HS-5 (cell line): ENCODE data around the gene C8B.

ENCODE experiments used
- DNase-seq: peaks from one replicate; pipeline ENCODE4 v3.0.0-alpha.2; 2012; ENCODE audit warnings: low read depth

The C8B gene

DNA sequence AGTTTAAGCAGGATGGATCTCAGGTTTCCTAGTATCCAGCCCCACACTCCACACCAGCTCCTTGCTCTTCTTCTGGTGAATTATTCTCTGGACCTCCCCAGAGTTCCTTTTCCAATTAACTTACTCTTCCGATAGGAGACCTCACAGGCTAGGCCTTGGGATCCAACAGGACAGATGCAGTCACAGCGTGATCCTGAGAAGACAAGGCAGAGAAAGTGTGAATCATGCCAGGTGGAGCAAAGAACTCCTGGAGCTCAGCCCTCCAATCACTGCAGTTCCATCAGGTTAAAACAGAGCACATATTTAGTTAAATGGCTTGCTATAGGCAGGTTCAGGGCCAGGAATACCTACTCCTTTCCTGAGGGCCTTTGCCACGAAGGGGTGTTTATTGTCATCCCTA, 34.1 kb downstream of the C8B start:
- no peak for DNase-seq

DNA sequence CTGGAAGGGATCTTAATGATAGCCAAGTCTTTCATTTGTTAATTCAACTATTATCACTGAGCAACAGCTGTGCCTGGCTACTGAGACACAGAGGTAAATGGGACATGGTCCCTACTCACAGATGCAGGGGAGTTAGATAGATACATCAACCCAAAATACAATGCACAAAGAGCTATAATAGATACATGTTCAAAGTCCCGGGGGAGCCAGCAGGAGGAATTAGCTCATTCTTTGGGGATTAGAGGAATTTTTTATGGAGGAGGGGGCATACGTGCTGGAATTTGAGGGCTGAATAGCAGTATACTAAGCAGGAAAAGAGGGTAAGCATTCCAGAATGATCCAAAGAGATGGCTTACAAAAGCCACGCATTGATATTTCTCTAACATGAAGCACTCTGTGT, 34.6 kb downstream of the C8B start:
- DNase-seq, result no peak

DNA sequence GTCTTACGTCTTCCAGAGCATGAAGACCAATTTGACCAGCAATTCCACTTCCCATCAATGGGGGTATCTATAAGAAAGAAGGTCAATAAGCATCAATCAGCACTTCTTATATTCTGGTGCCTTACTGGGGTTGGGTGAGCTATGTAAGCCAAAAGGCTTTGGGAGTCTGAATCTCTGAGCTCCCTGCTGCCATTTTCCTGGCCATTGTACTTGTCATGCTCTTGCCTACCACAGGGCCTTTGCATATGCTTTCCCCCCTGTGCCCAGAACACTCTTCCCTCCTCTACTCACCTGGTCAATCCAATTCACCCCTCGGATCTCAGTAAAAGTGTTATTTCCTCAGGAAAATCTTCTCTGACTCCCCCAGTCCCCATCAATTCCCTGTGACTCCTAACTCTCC, 36.3 kb downstream of the C8B start:
- DNase-seq, result no peak

DNA sequence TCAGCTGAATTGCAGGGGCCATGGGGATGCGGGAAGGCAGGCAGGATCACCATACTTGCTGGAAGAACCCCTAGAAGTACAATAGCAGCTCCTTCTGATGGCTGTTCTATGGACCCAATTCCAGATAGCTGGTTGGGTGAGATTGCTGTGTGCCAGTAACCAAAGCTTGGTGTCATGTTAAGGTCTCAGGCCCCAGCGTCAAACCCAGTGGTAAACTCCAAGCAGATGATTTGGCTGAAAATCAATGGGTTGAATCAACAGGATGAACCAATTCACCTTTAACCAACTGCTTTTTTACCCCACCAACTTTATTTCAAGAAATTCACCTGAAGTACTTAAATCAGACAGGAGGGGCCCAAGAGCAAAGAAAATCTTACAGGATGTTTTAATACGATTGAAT, 37.8 kb downstream of the C8B start:
- DNase-seq, result no peak

DNA sequence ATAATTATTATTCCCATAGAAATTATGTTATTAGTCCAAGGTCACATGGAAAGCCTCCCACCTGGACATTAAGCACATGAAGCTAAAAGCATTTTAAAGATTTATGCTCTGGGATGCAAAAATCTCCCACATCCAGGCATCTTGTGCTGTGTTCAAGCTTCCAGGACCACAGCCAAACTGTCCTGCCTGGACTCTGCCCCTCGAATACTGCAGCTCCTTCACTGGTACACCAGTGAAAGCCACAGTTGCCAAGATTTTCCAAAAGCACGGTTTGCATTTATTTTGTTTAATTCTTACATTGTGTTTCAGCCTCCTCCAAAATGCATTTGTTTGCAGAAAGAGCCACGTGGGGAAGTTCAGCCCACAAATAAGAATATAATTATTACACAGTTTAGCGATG, 38.6 kb downstream of the C8B start:
- DNase-seq, result no peak

DNA sequence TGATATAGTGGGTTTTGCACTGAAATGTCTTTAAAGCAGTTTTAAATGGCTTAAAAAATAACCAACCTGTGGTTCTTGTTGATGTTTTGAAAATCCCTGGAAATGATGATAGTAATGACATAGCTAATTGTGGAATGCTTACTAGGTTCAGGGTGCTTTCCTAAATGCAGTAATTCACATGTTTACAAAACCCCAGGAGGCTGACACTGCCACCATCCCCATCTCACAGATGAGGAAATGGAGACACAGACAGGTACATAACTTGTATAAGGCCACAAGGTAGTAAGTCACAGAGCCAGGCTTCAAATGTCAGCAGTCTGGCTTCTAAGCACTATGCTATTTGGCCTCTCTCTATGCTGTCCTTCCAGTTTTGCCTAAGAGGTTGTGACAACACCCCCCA, 40.6 kb downstream of the C8B start:
- no peak for DNase-seq

DNA sequence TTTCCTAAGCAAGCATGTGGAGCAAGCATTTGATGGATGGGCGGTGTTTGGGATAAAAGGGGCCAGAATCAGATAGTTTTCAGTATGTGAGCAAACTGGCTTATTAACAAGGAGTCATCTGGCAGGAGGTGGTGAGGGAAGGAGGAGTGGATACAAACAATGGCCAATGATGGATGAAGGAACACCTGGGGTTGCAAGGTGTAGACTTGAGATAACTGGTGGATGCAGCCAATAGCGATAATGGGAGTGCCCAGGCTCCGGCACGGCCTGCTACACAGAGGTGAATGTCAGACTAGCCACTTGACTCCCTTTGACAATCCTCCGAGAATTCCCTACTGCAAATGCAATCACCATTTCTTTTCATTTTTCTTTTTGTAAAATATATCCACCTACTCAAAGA, 41.7 kb downstream of the C8B start:
- no peak for DNase-seq

DNA sequence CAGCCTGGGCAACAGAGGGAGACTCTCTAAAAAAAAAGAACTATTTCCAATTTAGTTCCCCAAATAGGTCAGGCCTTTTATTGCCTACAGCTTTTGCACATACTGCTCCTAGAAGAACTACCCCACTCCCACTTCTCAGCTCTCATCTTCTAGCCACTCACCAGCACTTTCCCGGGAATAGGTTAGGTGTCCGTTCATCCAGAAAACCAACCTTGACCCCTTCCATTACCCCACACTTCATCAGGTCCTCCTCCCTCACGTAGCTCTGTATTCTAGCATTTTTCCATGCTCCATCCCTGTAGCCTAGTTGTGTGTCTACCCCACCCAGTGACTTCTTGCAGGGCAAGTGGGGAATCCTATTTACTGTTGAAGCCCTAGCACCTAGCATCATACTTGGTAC, 42.6 kb downstream of the C8B start:
- no peak for DNase-seq

DNA sequence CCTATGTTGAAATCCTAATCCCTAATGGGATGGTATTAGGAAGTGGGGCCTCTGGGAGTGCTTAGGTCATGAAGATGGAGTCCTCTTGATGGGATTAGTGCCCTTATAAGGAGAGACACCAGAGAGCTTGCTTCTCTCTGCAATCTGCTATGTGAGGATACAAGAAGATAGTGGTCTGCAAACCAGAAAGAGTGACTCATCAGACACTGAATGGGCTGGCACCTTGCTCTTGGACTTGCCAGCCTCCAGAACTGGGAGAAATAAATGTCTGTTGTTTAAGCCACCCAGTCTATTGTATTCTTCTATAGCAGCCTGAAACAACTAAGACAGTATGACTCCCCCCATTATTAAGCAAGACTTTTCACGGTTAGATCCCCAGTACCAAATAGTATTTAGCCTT, 43.3 kb downstream of the C8B start:
- DNase-seq, result no peak

DNA sequence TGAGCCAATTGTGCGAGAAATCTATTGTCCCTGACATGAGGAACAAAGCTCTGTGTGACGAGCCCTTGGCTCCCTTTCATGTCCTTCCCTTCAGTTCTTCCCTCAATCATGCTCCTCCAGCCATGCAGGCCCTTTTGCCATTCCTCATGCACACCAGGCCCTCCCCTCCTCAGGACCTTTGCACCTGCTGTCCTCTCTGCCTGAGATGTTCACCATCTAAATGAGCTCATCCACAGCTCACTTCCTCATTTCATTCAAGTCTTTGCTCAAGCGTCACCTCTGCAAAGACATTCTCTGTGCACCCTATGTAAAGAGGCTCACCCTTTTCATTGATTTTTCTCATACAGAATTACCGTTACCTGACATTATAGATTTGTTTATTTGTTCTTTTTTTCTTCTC, 43.7 kb downstream of the C8B start:
- DNase-seq, result no peak

DNA sequence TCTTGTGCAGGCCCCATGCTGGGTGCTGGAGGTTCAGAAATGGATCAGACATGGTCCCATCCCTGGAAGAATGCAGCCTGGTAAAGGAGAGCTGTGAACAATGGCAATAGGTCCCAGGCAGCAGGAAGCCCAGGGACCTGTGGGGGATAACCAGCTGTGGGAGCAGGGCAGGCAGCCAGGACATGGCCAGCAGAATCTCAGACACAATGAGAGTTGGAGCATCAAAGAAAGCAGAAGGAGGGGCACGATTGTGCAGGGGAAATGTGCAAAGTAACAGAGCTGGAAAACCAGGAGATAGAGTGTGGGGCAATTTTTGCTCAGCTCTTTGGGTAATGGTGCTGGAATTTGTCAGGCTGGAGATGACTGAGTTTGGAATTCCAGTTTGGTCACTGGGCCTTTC, 44.3 kb downstream of the C8B start:
- no peak for DNase-seq

DNA sequence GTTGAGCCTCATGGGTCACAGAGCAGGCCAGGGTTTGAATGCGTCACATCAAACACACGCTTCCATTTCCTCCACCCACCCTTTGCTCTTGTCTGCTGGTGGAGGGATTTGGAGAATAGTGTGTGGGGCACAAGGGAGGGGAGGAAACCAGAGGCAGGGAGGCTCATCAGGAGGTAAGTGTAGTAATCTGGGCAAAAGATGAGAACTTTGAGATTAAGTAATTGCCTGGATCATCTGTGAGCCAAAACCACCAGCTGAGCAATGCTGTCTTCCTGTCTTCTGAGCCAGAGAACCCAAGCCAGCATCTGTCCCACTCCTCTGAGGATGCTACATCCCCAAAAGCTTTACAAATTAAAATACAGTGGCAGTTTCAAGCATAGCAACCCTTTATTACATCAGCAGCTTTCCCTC, 45.2 kb downstream of the C8B start:
- no peak for DNase-seq

DNA sequence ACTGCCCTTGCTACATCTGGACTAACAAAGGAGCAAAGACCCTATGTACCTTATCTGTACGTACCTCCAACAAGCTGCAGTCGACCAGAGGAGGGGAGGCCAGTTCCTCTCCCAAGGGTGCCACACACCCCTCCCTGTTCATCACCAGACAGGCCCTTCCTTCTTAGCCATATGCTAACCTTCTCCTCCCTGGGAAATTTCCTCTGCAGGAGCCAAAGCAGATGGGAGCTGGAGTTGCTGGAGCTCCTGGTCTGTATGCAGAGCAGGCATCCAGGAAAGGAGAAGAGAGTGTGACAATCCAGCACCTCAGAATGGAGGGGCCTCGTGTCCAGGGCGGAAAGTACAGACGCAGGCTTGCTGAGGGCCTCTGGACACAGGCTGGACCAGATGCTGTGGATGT, 48.5 kb downstream of the C8B start:
- no peak for DNase-seq

DNA sequence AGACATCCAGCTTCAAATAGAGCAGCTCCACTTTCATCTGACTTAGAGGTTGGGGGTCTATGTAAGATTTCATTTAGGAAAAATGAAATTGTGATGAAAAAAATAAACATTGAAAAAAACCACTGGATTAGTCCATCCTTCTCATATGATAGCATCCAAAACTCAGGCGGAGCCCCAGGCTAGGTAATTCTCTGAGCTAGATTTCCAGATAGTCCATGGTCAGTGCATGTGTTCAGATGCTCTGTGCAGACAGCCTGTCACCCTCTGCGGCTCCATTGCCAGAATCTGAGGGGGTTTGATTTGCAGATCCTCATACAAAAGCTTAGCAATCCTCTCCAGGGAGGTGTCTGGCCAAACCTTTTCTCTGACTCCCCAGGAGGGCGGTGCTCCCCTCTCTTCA, 49.2 kb downstream of the C8B start:
- DNase-seq, result no peak

DNA sequence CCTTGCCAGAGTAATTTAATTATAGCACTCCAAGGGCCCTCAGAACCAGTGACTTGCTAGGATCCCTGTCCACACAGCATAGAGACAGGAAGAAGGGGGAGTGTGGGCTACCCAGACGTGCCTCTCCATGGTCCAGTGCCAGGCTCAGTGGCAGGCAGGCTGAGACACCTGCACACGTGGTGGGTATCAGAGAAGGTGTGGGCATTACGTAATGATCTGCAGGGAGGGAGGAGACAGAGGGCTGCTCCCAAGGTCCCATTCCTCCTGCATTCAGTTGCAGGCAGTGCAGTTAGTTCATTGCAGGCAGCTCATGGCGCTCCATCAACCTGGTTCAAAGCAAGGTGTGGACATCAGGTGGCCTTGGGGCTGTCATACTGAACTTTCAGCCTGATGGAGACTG, 49.9 kb downstream of the C8B start:
- no peak for DNase-seq

DNA sequence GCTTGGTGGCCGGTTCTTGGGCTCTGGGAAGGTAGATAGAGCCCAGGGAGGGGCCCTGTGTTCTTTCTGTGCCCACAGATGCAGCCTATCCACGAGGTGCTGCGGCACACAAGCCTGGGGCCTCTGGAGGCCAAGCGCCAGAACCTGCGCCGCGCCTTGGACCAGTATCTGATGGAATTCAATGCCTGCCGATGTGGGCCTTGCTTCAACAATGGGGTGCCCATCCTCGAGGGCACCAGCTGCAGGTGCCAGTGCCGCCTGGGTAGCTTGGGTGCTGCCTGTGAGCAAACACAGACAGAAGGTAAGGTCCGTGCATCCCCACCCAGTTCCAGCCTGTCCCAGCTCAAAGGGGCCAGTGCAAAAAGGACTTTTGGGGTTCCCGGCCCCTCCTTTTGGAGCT, 53.5 kb downstream of the C8B start:
- no peak for DNase-seq

DNA sequence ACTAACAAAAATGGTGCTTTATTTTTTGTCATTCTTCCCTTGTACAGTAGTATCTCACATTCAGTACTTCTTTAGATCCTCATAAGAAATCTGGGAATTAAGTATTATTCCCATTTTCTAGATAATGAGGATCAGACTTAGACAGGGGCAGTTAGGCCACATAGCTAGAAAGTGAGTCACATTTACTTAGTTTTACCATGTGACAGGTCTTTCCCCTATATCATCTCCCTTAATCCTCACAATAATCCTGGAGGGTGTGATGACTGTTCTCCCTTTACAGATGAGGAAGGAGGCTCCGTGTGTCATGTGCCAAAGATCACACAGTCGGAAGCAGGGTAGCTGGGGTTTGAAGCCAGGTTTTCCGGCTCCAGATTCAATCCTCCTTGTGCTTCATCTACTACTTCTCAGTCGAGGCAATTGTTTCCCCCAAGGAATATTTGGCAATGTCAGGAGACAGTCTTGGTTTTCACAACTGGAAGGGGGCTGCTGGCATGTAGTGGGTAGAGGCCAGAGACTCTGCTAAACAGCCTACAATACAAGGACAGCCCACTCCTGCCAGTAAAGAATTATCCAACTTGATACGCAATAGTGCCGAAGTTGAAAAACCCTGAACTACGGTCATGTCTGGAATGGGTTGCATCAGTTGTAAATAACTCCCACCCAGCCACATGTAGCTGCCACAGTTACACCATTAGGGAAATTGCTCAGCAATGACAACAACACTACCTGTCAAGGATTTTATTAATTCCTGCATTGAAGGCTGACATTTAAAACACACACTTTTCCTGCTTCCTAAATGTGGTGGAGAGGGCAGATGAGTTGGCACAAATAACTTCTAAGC, 54.5 kb downstream of the C8B start:
- DNase-seq, result peak; percentile 70

DNA sequence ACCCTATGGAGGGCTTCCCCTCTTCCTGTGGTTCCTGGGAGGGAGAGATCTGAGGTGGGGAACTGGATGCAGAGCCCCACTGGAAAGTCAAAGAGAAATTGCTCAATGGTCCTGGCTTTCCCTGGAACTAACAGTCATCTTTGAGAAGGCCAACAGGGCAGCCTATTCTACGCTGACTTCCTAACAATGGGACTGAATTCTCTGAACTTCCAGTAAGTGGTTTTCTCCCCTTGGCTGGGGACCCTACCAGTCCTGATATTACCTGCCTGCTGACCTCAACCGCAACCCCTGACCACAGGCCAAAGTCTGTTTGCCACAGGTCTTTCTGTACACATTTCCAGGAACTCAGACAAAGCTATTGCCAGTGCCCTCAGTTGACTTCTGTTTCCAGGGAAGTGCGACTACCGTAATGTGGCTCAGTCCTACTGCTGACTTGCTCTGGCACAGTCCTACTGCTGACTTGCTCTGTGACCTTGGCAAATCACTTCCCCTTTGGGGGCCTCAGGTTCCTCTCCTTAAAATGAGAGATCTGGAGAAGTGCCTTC, 55.3 kb downstream of the C8B start:
- no peak for DNase-seq

DNA sequence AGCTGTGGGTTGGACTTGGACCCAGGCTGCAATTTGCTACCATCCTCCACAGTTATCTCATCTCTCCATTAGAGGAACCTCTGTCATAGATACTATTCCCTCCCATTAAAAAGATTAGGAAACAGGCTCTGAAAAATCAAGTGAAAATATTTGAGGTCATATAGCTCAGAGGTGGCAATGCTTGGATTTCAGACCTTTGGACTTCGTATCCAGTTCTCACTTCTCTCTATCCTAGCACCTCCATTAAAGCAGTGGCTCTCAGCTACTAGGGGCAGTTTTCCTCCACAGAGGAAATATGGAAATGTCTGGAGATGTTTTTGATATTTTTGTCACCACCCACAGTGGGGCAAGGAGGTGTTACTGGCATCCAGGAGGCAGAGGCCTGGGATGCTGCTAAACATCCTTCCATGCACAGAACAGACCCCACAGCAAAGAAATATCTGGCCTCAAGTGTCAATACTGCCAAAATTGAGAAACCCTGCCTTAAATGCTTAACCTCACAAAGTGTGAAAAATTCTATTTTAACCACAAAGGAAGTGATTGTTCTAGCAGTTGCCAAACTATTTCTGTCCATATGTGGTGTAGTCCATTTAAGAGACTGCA, 57.1 kb downstream of the C8B start:
- DNase-seq, result no peak

DNA sequence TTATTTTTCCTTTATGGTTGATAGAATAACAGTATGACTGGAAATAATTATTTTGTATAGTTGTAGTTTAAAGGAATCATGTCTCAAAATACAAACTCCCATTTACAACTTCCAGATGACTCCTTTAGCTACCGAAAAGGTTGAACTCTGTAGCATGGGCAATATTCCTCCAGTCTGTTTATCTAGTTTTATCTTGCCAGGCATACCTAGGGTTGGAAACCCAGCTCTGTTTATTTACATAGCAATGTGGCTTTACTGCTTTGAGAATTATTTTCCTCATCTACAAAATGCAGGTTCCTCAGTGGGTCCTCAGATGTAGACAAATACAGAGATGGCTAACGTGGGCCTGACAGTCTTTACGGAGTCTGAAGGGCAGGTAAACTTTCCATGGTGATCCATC, 60.1 kb downstream of the C8B start:
- DNase-seq, result no peak

DNA sequence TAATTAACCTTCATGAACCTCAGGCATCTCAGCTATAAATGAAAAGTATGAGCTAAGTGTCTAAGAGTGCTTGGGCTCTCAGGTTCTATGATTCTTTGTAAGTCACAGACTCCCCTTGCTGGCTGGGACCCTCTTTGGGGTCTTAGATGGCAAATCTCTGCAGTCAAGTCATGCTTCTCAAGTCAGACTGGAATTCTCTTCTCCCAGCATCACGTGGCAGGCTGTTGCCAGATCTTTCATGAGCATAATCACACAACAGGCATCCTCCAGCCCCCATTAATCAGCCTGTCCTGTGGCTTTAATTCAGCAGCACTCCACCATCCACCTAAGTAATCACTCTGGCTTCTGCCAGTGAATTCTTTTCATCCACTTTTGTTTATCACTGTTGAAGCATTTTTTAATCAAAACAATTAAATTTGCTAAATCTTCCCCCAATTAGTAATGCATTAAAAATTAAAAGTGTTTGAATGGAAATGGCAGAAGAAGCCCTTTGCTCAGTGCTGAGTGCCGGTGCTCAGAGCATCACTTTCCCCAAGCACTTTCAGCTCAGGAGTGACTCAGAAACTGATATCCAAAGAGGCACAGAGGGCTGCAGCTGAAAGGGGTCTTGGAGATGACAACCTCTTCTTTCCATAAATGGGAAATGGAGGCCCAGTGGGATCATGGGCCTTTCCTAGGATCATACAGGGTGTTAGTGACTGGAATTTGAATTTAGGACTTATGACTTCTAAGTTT, 61.0 kb downstream of the C8B start:
- no peak for DNase-seq

DNA sequence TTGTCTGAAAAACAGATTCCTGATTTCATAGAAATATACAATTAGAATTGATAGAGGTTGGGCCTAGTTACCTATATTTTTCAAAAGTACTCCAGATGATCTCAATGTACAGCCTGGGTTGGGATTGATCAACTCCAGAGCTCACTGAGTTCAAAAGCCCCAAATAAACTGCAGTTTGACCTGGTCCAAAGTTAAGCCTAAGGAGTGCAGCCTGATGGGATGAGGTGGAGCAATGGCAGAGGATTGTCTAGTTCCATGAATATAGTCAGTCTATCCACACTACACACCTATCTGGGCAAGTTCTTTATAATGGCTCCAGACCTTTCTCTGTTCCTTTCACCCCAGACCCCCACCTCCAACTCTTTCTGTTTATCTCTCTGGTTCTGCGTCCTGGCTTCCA, 62.0 kb downstream of the C8B start:
- DNase-seq, result no peak

DNA sequence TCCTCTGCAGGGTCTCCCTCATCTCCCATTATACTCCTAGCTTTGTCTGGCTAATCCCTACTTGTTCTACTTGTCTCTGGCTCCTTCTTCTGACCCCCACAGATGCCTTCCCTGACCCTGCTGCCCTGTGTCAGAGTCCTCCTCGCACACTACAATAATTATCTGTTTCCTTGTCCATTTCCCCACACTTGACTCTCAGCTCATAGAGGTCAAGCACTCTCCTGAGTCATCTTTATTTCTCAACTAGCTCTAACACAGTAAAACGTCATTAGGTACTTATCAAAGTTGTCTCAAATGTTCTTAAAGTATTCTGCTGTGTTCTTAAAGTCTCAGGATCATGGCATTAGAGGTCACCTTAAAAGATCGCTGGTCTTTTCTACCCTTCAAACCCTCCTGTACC, 64.1 kb downstream of the C8B start:
- DNase-seq, result no peak
